ENCODE data around the gene WDR27. TPM values are rescaled to one million over a fixed set of nuclear protein-coding genes. Genes with fewer than 3 reads are reported as not detected.

Gene WDR27
- total and polyA plus RNA-seq, 10 of the 15 experiments (the other 5 are each of a cell fraction or from before 2014, with no cell fraction given), result 1.9 to 33.2 (median 19.0) TPM

DNA sequence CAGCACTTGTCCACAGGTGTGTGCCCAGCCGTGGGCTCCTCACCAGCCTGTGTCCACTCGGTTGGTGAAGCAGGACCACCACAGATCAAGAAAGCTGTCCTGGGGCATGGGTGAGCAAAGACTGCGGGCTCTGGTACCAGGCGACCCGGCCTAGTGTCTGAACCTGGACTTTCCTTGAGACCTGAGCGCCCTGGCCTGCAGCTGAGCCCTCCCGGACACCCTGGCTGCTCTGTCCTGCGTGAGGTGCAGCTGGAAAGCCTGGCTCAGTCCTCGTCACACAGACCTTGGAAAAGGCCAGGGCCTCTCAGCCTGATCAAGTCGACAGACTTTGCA is 247.0 kb downstream of the WDR27 start:
- no peaks in the 10 kb centered on the region for H3K79me2 ChIP-seq (ENCODE audit: control insufficient read depth, insufficient read depth, low read length)

DNA sequence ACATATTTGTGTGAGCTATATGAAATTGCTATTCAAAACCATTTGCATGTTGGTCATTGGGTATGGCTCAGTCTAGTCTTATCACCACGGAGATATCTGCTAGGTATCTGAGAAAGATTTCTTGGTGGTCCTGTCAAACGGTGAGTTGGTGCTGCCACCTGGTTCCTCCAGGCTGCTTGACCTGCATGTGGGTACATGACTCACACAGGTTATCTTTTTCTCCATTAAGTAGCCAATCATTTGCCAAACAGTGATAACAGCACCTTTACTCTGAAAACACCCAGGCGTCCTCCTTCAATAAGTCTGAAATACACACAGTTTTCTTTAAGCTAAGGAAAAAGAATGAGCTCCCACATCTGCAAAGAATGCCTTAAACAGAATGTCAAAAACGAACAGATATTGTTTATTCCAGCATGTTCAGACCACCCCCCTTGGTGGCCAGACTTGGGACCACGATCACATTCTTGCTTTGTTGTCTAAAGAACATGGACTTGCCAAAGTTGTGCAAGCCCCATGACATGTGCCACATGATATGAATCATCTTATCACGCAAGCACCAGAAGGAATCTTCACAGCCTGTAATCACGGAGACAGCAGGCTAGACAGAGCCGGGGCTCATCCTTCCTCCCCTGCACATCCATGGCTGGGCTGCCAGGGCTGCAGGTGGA is 247.5 kb downstream of the WDR27 start:
- RAD21 ChIA-PET (ENCODE audit: unreplicated experiment), result no interaction called here
- in situ Hi-C loops (cut with MboI), result no loop called here
- no peaks in the 10 kb centered on the region for H4K20me1 ChIP-seq (ENCODE audit: control insufficient read depth, insufficient read depth)
- no peak overlapping the region for H3K4me2 ChIP-seq (ENCODE audit: control insufficient read depth, insufficient read depth)
- SMC1A ChIA-PET (ENCODE audit: uncharacterized antibody, unreplicated experiment), result interaction anchor here (1.1 kb wide), 1 partner anchor 9 kb away, joined by 4 read pairs; no protein-coding TSS in a partner anchor
- no peak for FAIRE-seq
- H2AFZ ChIP-seq (ENCODE audit: control insufficient read depth, low read depth, low read length), result no peak overlapping the region
- no peaks in the 10 kb centered on the region for H3K36me3 ChIP-seq (ENCODE audit: control insufficient read depth in 2 of 2, insufficient read depth in 2 of 2, low read length in 1 of 2)
- H3K4me1 ChIP-seq (ENCODE audit: control insufficient read depth, insufficient read depth, low read length), result no peaks in the 10 kb centered on the region
- no peak overlapping the region for H3K4me3 ChIP-seq
- H3K27me3 ChIP-seq (replicated peaks in 1 of 2; ENCODE audit: control insufficient read depth in 2 of 2, insufficient read depth in 2 of 2, low read length in 1 of 2), result no peaks in the 10 kb centered on the region
- WGBS (ENCODE audit: insufficient coverage, insufficient replicate concordance, low lambda C conversion rate, missing lambda C conversion rate), result 30% methylated on average over 8 of the region's 8 CpGs
- H3K9me3 ChIP-seq (replicated peaks; ENCODE audit: control insufficient read depth, insufficient read depth, low read length), result no peaks in the 10 kb centered on the region; the same call in 2 of the 3 replicates
- POLR2A ChIA-PET, result no interaction called here
- DNase-seq (ENCODE audit: low read depth, low spot score), result no peak
- H3K79me2 ChIP-seq (ENCODE audit: control insufficient read depth, insufficient read depth, low read length), result no peaks in the 10 kb centered on the region
- no TSS peak for BruUV-seq (replicated peaks)
- no peak overlapping the region for H3K9ac ChIP-seq (ENCODE audit: control insufficient read depth, insufficient read depth, low read length)
- ATAC-seq, result no peak
- intact Hi-C loops (cut with micrococcal nuclease; ENCODE audit: unreplicated experiment), result no loop called here
- no peak overlapping the region for H3K27ac ChIP-seq (ENCODE audit: control insufficient read depth, insufficient read depth)
- CTCF ChIA-PET, result interaction anchor here (1.2 kb wide), 1 partner anchor 18 kb away, joined by 3 read pairs; no protein-coding TSS in a partner anchor
- TF ChIP-seq RELA (IDR thresholded peaks at IDR 0.05; ENCODE audit: borderline replicate concordance, partially characterized antibody), result no peak
- TF ChIP-seq, protein P1, sequence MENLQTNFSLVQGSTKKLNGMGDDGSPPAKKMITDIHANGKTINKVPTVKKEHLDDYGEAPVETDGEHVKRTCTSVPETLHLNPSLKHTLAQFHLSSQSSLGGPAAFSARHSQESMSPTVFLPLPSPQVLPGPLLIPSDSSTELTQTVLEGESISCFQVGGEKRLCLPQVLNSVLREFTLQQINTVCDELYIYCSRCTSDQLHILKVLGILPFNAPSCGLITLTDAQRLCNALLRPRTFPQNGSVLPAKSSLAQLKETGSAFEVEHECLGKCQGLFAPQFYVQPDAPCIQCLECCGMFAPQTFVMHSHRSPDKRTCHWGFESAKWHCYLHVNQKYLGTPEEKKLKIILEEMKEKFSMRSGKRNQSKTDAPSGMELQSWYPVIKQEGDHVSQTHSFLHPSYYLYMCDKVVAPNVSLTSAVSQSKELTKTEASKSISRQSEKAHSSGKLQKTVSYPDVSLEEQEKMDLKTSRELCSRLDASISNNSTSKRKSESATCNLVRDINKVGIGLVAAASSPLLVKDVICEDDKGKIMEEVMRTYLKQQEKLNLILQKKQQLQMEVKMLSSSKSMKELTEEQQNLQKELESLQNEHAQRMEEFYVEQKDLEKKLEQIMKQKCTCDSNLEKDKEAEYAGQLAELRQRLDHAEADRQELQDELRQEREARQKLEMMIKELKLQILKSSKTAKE (IDR thresholded peaks at IDR 0.05; ENCODE audit: low read depth, poor library complexity, severe bottlenecking), result no peak
- no peak for TF ChIP-seq WRNIP1 (IDR thresholded peaks at IDR 0.05; ENCODE audit: borderline replicate concordance, low read depth, low read length)
- no peak for TF ChIP-seq CBX3 (IDR thresholded peaks at IDR 0.05; ENCODE audit: borderline replicate concordance, low read depth)
- no peak for TF ChIP-seq HDGF (IDR thresholded peaks at IDR 0.05)
- TF ChIP-seq SMARCA5 (IDR thresholded peaks at IDR 0.05), result no peak
- no peak for TF ChIP-seq POU2F2 (IDR thresholded peaks at IDR 0.05; ENCODE audit: borderline replicate concordance, low read depth, low read length)
- TF ChIP-seq, protein P2, sequence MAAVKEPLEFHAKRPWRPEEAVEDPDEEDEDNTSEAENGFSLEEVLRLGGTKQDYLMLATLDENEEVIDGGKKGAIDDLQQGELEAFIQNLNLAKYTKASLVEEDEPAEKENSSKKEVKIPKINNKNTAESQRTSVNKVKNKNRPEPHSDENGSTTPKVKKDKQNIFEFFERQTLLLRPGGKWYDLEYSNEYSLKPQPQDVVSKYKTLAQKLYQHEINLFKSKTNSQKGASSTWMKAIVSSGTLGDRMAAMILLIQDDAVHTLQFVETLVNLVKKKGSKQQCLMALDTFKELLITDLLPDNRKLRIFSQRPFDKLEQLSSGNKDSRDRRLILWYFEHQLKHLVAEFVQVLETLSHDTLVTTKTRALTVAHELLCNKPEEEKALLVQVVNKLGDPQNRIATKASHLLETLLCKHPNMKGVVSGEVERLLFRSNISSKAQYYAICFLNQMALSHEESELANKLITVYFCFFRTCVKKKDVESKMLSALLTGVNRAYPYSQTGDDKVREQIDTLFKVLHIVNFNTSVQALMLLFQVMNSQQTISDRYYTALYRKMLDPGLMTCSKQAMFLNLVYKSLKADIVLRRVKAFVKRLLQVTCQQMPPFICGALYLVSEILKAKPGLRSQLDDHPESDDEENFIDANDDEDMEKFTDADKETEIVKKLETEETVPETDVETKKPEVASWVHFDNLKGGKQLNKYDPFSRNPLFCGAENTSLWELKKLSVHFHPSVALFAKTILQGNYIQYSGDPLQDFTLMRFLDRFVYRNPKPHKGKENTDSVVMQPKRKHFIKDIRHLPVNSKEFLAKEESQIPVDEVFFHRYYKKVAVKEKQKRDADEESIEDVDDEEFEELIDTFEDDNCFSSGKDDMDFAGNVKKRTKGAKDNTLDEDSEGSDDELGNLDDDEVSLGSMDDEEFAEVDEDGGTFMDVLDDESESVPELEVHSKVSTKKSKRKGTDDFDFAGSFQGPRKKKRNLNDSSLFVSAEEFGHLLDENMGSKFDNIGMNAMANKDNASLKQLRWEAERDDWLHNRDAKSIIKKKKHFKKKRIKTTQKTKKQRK (IDR thresholded peaks at IDR 0.05; ENCODE audit: low read depth, low read length), result no peak

More for the DNA sequence above, 247.0 kb downstream of the WDR27 start:
- Histone ChIP-seq H3K9me3 (replicated peaks; ENCODE audit: control insufficient read depth, insufficient read depth, low read length) (no peaks in the 10 kb centered on the region; the same call in 2 of the 3 replicates), H3K9ac (ENCODE audit: control insufficient read depth, insufficient read depth, low read length) (no peak overlapping the region), H3K4me3 (no peak overlapping the region), H4K20me1 (ENCODE audit: control insufficient read depth, insufficient read depth) (no peaks in the 10 kb centered on the region), H3K4me2 (ENCODE audit: control insufficient read depth, insufficient read depth) (no peak overlapping the region), H3K4me1 (ENCODE audit: control insufficient read depth, insufficient read depth, low read length) (no peaks in the 10 kb centered on the region), H3K36me3 (ENCODE audit: control insufficient read depth in 2 of 2, insufficient read depth in 2 of 2, low read length in 1 of 2) (no peaks in the 10 kb centered on the region), H2AFZ (ENCODE audit: control insufficient read depth, low read depth, low read length) (no peak overlapping the region), H3K27me3 (replicated peaks in 1 of 2; ENCODE audit: control insufficient read depth in 2 of 2, insufficient read depth in 2 of 2, low read length in 1 of 2) (no peaks in the 10 kb centered on the region), H3K27ac (ENCODE audit: control insufficient read depth, insufficient read depth) (no peak overlapping the region)
- no TSS peak for BruUV-seq (replicated peaks)
- ChIA-PET RAD21 (ENCODE audit: unreplicated experiment) (no interaction called here), SMC1A (ENCODE audit: uncharacterized antibody, unreplicated experiment) (no interaction called here), POLR2A (no interaction called here), CTCF (interaction anchor here (1.2 kb wide), 1 partner anchor 19 kb away, joined by 3 read pairs; no protein-coding TSS in a partner anchor)
- in situ Hi-C loops (cut with MboI), result no loop called here
- FAIRE-seq (no peak), DNase-seq (ENCODE audit: low read depth, low spot score) (no peak), ATAC-seq (no peak)
- 30% methylated on average over 10 of the region's 10 CpGs for WGBS (ENCODE audit: insufficient coverage, insufficient replicate concordance, low lambda C conversion rate, missing lambda C conversion rate)
- intact Hi-C loops (cut with micrococcal nuclease; ENCODE audit: unreplicated experiment), result no loop called here
- TF ChIP-seq, protein P3, sequence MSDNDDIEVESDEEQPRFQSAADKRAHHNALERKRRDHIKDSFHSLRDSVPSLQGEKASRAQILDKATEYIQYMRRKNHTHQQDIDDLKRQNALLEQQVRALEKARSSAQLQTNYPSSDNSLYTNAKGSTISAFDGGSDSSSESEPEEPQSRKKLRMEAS (IDR thresholded peaks at IDR 0.05; ENCODE audit: low read depth, low read length), result no peak
- no peak for TF ChIP-seq ZNF217 (IDR thresholded peaks at IDR 0.05)
